ENCODE data around the gene MYOD1. TPM values are rescaled to one million over a fixed set of nuclear protein-coding genes. Genes with fewer than 3 reads are reported as not detected.

Gene MYOD1
- total RNA-seq, 1 experiment from 2014 or later: not detected

- TF ChIP-seq CTCF (IDR thresholded peaks at IDR 0.05; ENCODE audit: unreplicated experiment): no peak
- intact Hi-C loops (cut with micrococcal nuclease; ENCODE audit: unreplicated experiment): no loop called here
- no peak overlapping the region for H3K4me3 Mint-ChIP-seq (ENCODE audit: low read depth, unreplicated experiment)
- no peaks in the 10 kb centered on the region for H3K4me1 Mint-ChIP-seq (ENCODE audit: low read depth, unreplicated experiment)
- H3K36me3 Mint-ChIP-seq (ENCODE audit: insufficient read depth, unreplicated experiment): peaks cover 5% of the 10 kb centered on the region
- CTCF ChIA-PET: interaction anchor here (1.5 kb wide), 1 partner anchor 37 kb away, joined by 7 read pairs; no protein-coding TSS in a partner anchor
- H3K9me3 Mint-ChIP-seq (ENCODE audit: low read depth, unreplicated experiment): no peaks in the 10 kb centered on the region
- H3K27me3 Mint-ChIP-seq (ENCODE audit: unreplicated experiment): peaks cover 66% of the 10 kb centered on the region
- H3K27ac Mint-ChIP-seq (ENCODE audit: unreplicated experiment): no peak overlapping the region
- DNase-seq: no peak
- no TSS peak for BruUV-seq (replicated peaks)
Measured at GRCh38 chr11:17767914-17768313, 48.5 kb downstream of the MYOD1 start.

- DNase-seq: no peak
- peaks cover 5% of the 10 kb centered on the region for H3K36me3 Mint-ChIP-seq (ENCODE audit: insufficient read depth, unreplicated experiment)
- no peak for TF ChIP-seq CTCF (IDR thresholded peaks at IDR 0.05; ENCODE audit: unreplicated experiment)
- intact Hi-C loops (cut with micrococcal nuclease; ENCODE audit: unreplicated experiment): no loop called here
- CTCF ChIA-PET: interaction anchor here (1.5 kb wide), 1 partner anchor 38 kb away, joined by 7 read pairs; no protein-coding TSS in a partner anchor
- H3K4me1 Mint-ChIP-seq (ENCODE audit: low read depth, unreplicated experiment): no peaks in the 10 kb centered on the region
- peaks cover 71% of the 10 kb centered on the region for H3K27me3 Mint-ChIP-seq (ENCODE audit: unreplicated experiment)
- no peak overlapping the region for H3K4me3 Mint-ChIP-seq (ENCODE audit: low read depth, unreplicated experiment)
- no peak overlapping the region for H3K27ac Mint-ChIP-seq (ENCODE audit: unreplicated experiment)
- H3K9me3 Mint-ChIP-seq (ENCODE audit: low read depth, unreplicated experiment): no peaks in the 10 kb centered on the region
- BruUV-seq (replicated peaks): no TSS peak
Measured at GRCh38 chr11:17768547-17768946, 49.2 kb downstream of the MYOD1 start.

- TF ChIP-seq CTCF (IDR thresholded peaks at IDR 0.05; ENCODE audit: unreplicated experiment): no peak
- CTCF ChIA-PET: interaction anchor here (1.5 kb wide), 1 partner anchor 38 kb away, joined by 7 read pairs; no protein-coding TSS in a partner anchor
- Mint-ChIP-seq H3K27ac (ENCODE audit: unreplicated experiment) (no peak overlapping the region), H3K27me3 (ENCODE audit: unreplicated experiment) (peaks cover 71% of the 10 kb centered on the region), H3K4me1 (ENCODE audit: low read depth, unreplicated experiment) (no peaks in the 10 kb centered on the region), H3K9me3 (ENCODE audit: low read depth, unreplicated experiment) (no peaks in the 10 kb centered on the region), H3K4me3 (ENCODE audit: low read depth, unreplicated experiment) (no peak overlapping the region), H3K36me3 (ENCODE audit: insufficient read depth, unreplicated experiment) (peaks cover 5% of the 10 kb centered on the region)
- intact Hi-C loops (cut with micrococcal nuclease; ENCODE audit: unreplicated experiment): no loop called here
- no TSS peak for BruUV-seq (replicated peaks)
- no peak for DNase-seq
Measured at GRCh38 chr11:17769218-17769617, 49.8 kb downstream of the MYOD1 start.

- no peak overlapping the region for H3K27ac Mint-ChIP-seq (ENCODE audit: unreplicated experiment)
- intact Hi-C loops (cut with micrococcal nuclease; ENCODE audit: unreplicated experiment): no loop called here
- peaks cover 5% of the 10 kb centered on the region for H3K36me3 Mint-ChIP-seq (ENCODE audit: insufficient read depth, unreplicated experiment)
- TF ChIP-seq CTCF (IDR thresholded peaks at IDR 0.05; ENCODE audit: unreplicated experiment): no peak
- H3K4me1 Mint-ChIP-seq (ENCODE audit: low read depth, unreplicated experiment): no peaks in the 10 kb centered on the region
- DNase-seq: peak; percentile 43
- no peak overlapping the region for H3K4me3 Mint-ChIP-seq (ENCODE audit: low read depth, unreplicated experiment)
- H3K9me3 Mint-ChIP-seq (ENCODE audit: low read depth, unreplicated experiment): no peaks in the 10 kb centered on the region
- peaks cover 75% of the 10 kb centered on the region for H3K27me3 Mint-ChIP-seq (ENCODE audit: unreplicated experiment)
- CTCF ChIA-PET: interaction anchor here (0.7 to 1.0 kb wide), 3 partner anchors 39 to 208 kb away, joined by 3 to 12 read pairs (median 3); no protein-coding TSS in a partner anchor
- no TSS peak for BruUV-seq (replicated peaks)
Measured at GRCh38 chr11:17770048-17770652, 50.8 kb downstream of the MYOD1 start.
